ENCODE measurements around the gene LMTK2.

The LMTK2 gene

GRCh38 chr7:98240961-98241673, 134.5 kb downstream of the LMTK2 start:
- no peak for DNase-seq (ENCODE audit: low read depth)
- TF ChIP-seq, protein P1, sequence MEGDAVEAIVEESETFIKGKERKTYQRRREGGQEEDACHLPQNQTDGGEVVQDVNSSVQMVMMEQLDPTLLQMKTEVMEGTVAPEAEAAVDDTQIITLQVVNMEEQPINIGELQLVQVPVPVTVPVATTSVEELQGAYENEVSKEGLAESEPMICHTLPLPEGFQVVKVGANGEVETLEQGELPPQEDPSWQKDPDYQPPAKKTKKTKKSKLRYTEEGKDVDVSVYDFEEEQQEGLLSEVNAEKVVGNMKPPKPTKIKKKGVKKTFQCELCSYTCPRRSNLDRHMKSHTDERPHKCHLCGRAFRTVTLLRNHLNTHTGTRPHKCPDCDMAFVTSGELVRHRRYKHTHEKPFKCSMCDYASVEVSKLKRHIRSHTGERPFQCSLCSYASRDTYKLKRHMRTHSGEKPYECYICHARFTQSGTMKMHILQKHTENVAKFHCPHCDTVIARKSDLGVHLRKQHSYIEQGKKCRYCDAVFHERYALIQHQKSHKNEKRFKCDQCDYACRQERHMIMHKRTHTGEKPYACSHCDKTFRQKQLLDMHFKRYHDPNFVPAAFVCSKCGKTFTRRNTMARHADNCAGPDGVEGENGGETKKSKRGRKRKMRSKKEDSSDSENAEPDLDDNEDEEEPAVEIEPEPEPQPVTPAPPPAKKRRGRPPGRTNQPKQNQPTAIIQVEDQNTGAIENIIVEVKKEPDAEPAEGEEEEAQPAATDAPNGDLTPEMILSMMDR (IDR thresholded peaks at IDR 0.05; ENCODE audit: control insufficient read depth, insufficient read depth, low read depth, low read length, missing control alignments) = peak; percentile 78
- no peak overlapping the region for H3K4me3 ChIP-seq (ENCODE audit: control insufficient read depth, low read depth, low read length)

GRCh38 chr7:98241674-98242241, 135.1 kb downstream of the LMTK2 start:
- DNase-seq (ENCODE audit: low read depth) = no peak
- TF ChIP-seq, protein P1 (IDR thresholded peaks at IDR 0.05; ENCODE audit: control insufficient read depth, insufficient read depth, low read depth, low read length, missing control alignments) = no peak
- no peak overlapping the region for H3K4me3 ChIP-seq (ENCODE audit: control insufficient read depth, low read depth, low read length)

DNA sequence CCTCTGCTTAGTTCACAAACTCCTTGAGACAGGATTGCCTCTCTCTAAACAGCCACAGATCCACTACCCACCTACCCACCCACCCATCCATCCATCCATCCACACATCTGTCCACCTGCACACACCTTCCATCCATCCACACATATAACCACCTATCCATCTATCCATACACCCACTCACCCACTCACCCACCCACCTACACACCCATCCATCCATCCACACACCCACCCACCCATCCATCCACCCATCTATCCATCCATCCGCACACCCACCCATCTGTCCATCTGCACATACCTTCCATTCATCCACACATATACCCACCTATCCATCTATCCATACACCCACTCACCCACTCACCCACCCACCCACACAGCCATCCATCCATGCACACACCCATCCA, 135.7 kb downstream of the LMTK2 start:
- TF ChIP-seq, protein P1 (IDR thresholded peaks at IDR 0.05; ENCODE audit: control insufficient read depth, insufficient read depth, low read depth, low read length, missing control alignments) = no peak
- H3K4me3 ChIP-seq (ENCODE audit: control insufficient read depth, low read depth, low read length) = no peak overlapping the region
- DNase-seq (ENCODE audit: low read depth) = no peak

- DNase-seq (ENCODE audit: low read depth) = no peak
- H3K4me3 ChIP-seq (ENCODE audit: control insufficient read depth, low read depth, low read length) = no peak overlapping the region
- TF ChIP-seq, protein P1 (IDR thresholded peaks at IDR 0.05; ENCODE audit: control insufficient read depth, insufficient read depth, low read depth, low read length, missing control alignments) = no peak
Observed at GRCh38 chr7:98242934-98243333, 136.3 kb downstream of the LMTK2 start.

- H3K4me3 ChIP-seq (ENCODE audit: control insufficient read depth, low read depth, low read length) = no peak overlapping the region
- no peak for DNase-seq (ENCODE audit: low read depth)
- TF ChIP-seq, protein P1 (IDR thresholded peaks at IDR 0.05; ENCODE audit: control insufficient read depth, insufficient read depth, low read depth, low read length, missing control alignments) = no peak
Observed at GRCh38 chr7:98244871-98245270, 138.2 kb downstream of the LMTK2 start.

- DNase-seq (ENCODE audit: low read depth) = no peak
- TF ChIP-seq, protein P1 (IDR thresholded peaks at IDR 0.05; ENCODE audit: control insufficient read depth, insufficient read depth, low read depth, low read length, missing control alignments) = no peak
- H3K4me3 ChIP-seq (ENCODE audit: control insufficient read depth, low read depth, low read length) = no peak overlapping the region
Observed at GRCh38 chr7:98248156-98248555, 141.5 kb downstream of the LMTK2 start.
